GM23338 (cell line): ENCODE measurements around the gene PPID. TPM values are rescaled to one million over a fixed set of nuclear protein-coding genes. Genes with fewer than 3 reads are reported as not detected.

Source experiments
- ATAC-seq: fragments of 200-7000 bp; cut with Tn5 transposase; 3 replicates; pipeline ENCODE4 v1.9.1; 2020
- DNase-seq: peaks from one replicate; pipeline ENCODE4 v3.0.0-alpha.2; 2015; ENCODE audit warnings: low spot score
- H2AFZ ChIP-seq: fragments of 200-600 bp; sonication (generic); 2 replicates; pipeline ENCODE4 v1.8.0; 2016; ENCODE audit warnings: antibody characterized with exemption, mild to moderate bottlenecking, moderate library complexity
- H3F3A ChIP-seq: fragments of 200-600 bp; sonication (generic); replicated peaks from 2 replicates; pipeline ENCODE4 v1.8.0; 2017; ENCODE audit warnings: antibody characterized with exemption, mixed run types, low read depth
- H3K27ac ChIP-seq: fragments of 200-600 bp; sonication (generic); 2 replicates; pipeline ENCODE4 v1.6.1; 2016; ENCODE audit warnings: low read depth
- H3K27me3 ChIP-seq: fragments of 200-600 bp; sonication (generic); 2 replicates; pipeline ENCODE4 v1.8.0; 2016; ENCODE audit warnings: mild to moderate bottlenecking, mixed run types, moderate library complexity; ENCODE audit not compliant: insufficient read depth
- H3K36me3 ChIP-seq: fragments of 200-600 bp; sonication (generic); 2 replicates; pipeline ENCODE4 v1.8.0; 2016; ENCODE audit warnings: mild to moderate bottlenecking; ENCODE audit not compliant: insufficient read depth
- H3K4me1 ChIP-seq: fragments of 200-600 bp; sonication (generic); 2 replicates; pipeline ENCODE4 v1.8.0; 2016; ENCODE audit warnings: mild to moderate bottlenecking, moderate library complexity; ENCODE audit not compliant: insufficient read depth
- H3K4me2 ChIP-seq: fragments of 200-600 bp; sonication (generic); 2 replicates; pipeline ENCODE4 v1.7.1; 2017; ENCODE audit warnings: mixed run types
- H3K4me3 ChIP-seq: fragments of 200-600 bp; sonication (generic); 2 replicates; pipeline ENCODE4 v1.6.1; 2016; ENCODE audit warnings: mixed run types
- H3K79me2 ChIP-seq: fragments of 200-600 bp; sonication (generic); replicated peaks from 2 replicates; pipeline ENCODE4 v1.8.0; 2017; ENCODE audit warnings: mild to moderate bottlenecking; ENCODE audit not compliant: insufficient read depth
- H3K9me2 ChIP-seq: fragments of 200-600 bp; sonication (generic); 2 replicates; pipeline ENCODE4 v1.8.0; 2017; ENCODE audit not compliant: insufficient read depth
- H4K20me1 ChIP-seq: fragments of 200-600 bp; sonication (generic); replicated peaks from 2 replicates; pipeline ENCODE4 v1.8.0; 2017; ENCODE audit warnings: mild to moderate bottlenecking; ENCODE audit not compliant: insufficient read depth
- H3K27ac Mint-ChIP-seq: 2 replicates; pipeline ENCODE4 v1.8.0; 2020; ENCODE audit warnings: inconsistent platforms, mild to moderate bottlenecking, moderate library complexity, mixed read lengths
- H3K27me3 Mint-ChIP-seq: 3 replicates; pipeline ENCODE4 v1.8.0; 2022; ENCODE audit warnings: low read depth, mild to moderate bottlenecking, moderate library complexity, mixed read lengths, inconsistent platforms; ENCODE audit not compliant: insufficient read depth, poor library complexity
- H3K36me3 Mint-ChIP-seq: 3 replicates; pipeline ENCODE4 v1.8.0; 2021; ENCODE audit warnings: low read depth, mild to moderate bottlenecking, inconsistent platforms, moderate library complexity, mixed read lengths
- H3K4me1 Mint-ChIP-seq: 3 replicates; pipeline ENCODE4 v1.8.0; 2020; ENCODE audit warnings: mild to moderate bottlenecking, inconsistent platforms, mixed read lengths
- H3K4me3 Mint-ChIP-seq: 3 replicates; pipeline ENCODE4 v1.8.0; 2021; ENCODE audit warnings: moderate library complexity, mild to moderate bottlenecking, inconsistent platforms, mixed read lengths
- H3K9me3 Mint-ChIP-seq: 3 replicates; pipeline ENCODE4 v1.8.0; 2020; ENCODE audit warnings: moderate library complexity, mild to moderate bottlenecking, inconsistent platforms, mixed read lengths
- CREB1 ChIP-seq: fragments of 250-450 bp; sonication (Bioruptor Pico); IDR thresholded peaks from 2 replicates; pipeline ENCODE4 v1.5.0; 2020; ENCODE audit warnings: low read depth, mild to moderate bottlenecking, moderate library complexity
- EZH2phosphoT487 ChIP-seq: fragments of 200-600 bp; sonication (generic); IDR thresholded peaks from one replicate; pipeline ENCODE4 v1.8.1; 2018; ENCODE audit warnings: antibody characterized with exemption; ENCODE audit not compliant: unreplicated experiment
- REST ChIP-seq: IDR thresholded peaks from one replicate; pipeline ENCODE4 v1.6.1; 2018; ENCODE audit warnings: antibody characterized with exemption; ENCODE audit not compliant: unreplicated experiment
- ZNF114 ChIP-seq: fragments of 250-450 bp; sonication (Bioruptor Pico); IDR thresholded peaks from 2 replicates; pipeline ENCODE4 v1.5.0; 2020; ENCODE audit warnings: mild to moderate bottlenecking, moderate library complexity
- polyA plus RNA-seq: library from polyadenylated mRNA; unstranded; fragments of >200 nt; fragmentation: Nextera tagmentation; extraction: Ambion mirVana; gene quantifications from 2 replicates; pipeline ENCODE4 v1.2.1, GENCODE V29; 2016
- total RNA-seq: library from RNA; depleted of rRNA; stranded (reverse); fragments of >200 nt; shearing (Covaris generic); gene quantifications from 2 replicates; pipeline ENCODE4 v1.2.3, GENCODE V29; 2014
- TF ChIP-seq, protein P1 (sequence below): fragments of 250-450 bp; sonication (Bioruptor Pico); IDR thresholded peaks from 2 replicates; pipeline ENCODE4 v1.5.0; 2020; ENCODE audit warnings: mild to moderate bottlenecking, moderate library complexity

The PPID gene
- total and polyA plus RNA-seq, 2 experiments from 2014 or later: 56.6 to 66.2 TPM

DNA sequence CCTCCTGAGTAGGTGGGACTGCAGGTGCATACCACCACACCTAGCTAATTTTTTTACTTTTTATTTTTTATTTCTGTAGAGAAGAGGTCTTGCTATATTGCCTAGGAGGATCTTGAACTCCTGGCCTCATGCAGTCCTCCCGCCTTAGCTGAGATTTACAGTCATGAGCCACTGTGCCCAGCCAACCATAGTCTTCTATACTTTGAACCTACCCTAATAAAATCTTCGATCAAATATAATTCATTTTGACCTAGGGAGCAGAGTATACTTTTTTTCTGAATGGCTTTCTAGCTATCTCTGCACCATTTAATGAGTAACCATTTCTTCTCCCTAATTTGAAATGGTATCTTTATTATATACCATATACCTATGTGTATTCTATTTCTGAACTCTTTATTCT, 44.4 kb downstream of the PPID start:
- Histone ChIP-seq H3K27ac (no peak overlapping the region), H3K4me1 (no peaks in the 10 kb centered on the region), H3K27me3 (no peaks in the 10 kb centered on the region), H3F3A (no peaks in the 10 kb centered on the region), H3K9me2 (no peaks in the 10 kb centered on the region), H3K36me3 (no peaks in the 10 kb centered on the region), H3K79me2 (peaks cover 2% of the 10 kb centered on the region; the same call in 1 of the 2 replicates), H3K4me2 (no peak overlapping the region), H4K20me1 (no peaks in the 10 kb centered on the region), H2AFZ (no peak overlapping the region), H3K4me3 (no peak overlapping the region)
- Mint-ChIP-seq H3K9me3 (no peaks in the 10 kb centered on the region), H3K27me3 (no peaks in the 10 kb centered on the region), H3K36me3 (no peaks in the 10 kb centered on the region), H3K27ac (no peak overlapping the region), H3K4me1 (peaks cover 5% of the 10 kb centered on the region; the same call in 2 of the 3 replicates), H3K4me3 (no peak overlapping the region)
- ATAC-seq (no peak), DNase-seq (no peak)
- TF ChIP-seq, protein P1, sequence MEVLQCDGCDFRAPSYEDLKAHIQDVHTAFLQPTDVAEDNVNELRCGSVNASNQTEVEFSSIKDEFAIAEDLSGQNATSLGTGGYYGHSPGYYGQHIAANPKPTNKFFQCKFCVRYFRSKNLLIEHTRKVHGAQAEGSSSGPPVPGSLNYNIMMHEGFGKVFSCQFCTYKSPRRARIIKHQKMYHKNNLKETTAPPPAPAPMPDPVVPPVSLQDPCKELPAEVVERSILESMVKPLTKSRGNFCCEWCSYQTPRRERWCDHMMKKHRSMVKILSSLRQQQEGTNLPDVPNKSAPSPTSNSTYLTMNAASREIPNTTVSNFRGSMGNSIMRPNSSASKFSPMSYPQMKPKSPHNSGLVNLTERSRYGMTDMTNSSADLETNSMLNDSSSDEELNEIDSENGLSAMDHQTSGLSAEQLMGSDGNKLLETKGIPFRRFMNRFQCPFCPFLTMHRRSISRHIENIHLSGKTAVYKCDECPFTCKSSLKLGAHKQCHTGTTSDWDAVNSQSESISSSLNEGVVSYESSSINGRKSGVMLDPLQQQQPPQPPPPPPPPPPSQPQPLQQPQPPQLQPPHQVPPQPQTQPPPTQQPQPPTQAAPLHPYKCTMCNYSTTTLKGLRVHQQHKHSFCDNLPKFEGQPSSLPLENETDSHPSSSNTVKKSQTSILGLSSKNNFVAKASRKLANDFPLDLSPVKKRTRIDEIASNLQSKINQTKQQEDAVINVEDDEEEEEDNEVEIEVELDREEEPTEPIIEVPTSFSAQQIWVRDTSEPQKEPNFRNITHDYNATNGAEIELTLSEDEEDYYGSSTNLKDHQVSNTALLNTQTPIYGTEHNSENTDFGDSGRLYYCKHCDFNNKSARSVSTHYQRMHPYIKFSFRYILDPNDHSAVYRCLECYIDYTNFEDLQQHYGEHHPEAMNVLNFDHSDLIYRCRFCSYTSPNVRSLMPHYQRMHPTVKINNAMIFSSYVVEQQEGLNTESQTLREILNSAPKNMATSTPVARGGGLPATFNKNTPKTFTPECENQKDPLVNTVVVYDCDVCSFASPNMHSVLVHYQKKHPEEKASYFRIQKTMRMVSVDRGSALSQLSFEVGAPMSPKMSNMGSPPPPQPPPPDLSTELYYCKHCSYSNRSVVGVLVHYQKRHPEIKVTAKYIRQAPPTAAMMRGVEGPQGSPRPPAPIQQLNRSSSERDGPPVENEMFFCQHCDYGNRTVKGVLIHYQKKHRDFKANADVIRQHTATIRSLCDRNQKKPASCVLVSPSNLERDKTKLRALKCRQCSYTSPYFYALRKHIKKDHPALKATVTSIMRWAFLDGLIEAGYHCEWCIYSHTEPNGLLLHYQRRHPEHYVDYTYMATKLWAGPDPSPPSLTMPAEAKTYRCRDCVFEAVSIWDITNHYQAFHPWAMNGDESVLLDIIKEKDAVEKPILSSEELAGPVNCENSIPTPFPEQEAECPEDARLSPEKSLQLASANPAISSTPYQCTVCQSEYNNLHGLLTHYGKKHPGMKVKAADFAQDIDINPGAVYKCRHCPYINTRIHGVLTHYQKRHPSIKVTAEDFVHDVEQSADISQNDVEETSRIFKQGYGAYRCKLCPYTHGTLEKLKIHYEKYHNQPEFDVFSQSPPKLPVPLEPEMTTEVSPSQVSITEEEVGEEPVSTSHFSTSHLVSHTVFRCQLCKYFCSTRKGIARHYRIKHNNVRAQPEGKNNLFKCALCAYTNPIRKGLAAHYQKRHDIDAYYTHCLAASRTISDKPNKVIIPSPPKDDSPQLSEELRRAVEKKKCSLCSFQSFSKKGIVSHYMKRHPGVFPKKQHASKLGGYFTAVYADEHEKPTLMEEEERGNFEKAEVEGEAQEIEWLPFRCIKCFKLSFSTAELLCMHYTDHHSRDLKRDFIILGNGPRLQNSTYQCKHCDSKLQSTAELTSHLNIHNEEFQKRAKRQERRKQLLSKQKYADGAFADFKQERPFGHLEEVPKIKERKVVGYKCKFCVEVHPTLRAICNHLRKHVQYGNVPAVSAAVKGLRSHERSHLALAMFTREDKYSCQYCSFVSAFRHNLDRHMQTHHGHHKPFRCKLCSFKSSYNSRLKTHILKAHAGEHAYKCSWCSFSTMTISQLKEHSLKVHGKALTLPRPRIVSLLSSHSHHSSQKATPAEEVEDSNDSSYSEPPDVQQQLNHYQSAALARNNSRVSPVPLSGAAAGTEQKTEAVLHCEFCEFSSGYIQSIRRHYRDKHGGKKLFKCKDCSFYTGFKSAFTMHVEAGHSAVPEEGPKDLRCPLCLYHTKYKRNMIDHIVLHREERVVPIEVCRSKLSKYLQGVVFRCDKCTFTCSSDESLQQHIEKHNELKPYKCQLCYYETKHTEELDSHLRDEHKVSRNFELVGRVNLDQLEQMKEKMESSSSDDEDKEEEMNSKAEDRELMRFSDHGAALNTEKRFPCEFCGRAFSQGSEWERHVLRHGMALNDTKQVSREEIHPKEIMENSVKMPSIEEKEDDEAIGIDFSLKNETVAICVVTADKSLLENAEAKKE (CRISPR knock-in tag): no peak
- TF ChIP-seq REST (no peak), ZNF114 (no peak), CREB1 (CRISPR knock-in tag) (no peak), EZH2phosphoT487 (no peak)
